HG03097 (cell line): ENCODE data around the gene CDT1.

ENCODE experiments used
- ATAC-seq: cut with Tn5 transposase; IDR thresholded peaks from one replicate; pipeline ENCODE4 v1.9.1; 2021; ENCODE audit not compliant: unreplicated experiment, low FRiP score

CDT1 gene

GRCh38 chr16:88834670-88835069 lies 31.1 kb downstream of the CDT1 start:
- ATAC-seq: no peak

DNA sequence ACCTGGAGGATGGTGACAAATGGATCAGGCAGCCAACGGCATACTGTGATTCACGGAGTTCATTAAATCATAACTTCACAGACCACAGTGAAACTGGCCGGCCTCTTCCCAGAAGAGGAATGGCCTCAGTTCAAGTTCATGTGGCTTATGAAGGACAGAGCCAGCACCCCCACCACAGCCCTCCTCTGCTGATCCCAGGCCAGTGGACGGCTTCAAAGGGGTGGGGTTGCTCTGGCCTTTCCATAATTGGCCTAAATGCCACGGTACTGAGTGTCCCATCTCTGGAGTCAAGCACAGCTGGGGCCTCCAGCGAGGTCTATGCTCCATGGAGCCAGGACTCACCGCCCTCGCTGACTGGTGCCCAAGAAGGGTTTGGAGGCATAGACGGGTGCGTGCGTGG lies 31.8 kb downstream of the CDT1 start:
- no peak for ATAC-seq

DNA sequence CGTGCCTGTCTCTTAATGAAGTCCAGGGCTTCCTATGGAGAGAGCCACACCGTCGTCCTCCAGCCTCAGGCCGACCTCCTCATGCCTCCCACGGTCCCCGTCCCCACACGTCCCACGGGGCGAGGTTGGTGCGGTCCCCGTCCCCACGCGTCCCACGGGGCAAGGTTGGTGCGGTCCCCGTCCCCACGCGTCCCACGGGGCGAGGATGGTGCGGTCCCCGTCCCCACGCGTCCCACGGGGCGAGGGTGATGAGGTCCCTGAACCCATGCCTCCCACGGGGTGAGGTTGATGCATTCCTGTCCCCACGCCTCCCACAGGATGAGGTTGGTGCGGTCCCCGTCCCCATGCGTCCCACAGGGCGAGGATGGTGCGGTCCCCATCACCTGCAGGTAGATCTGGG lies 32.2 kb downstream of the CDT1 start:
- ATAC-seq: no peak

- ATAC-seq: no peak
These were observed 33.2 kb downstream of the CDT1 start for GRCh38 chr16:88836791-88837190.

GRCh38 chr16:88837806-88838205 lies 34.2 kb downstream of the CDT1 start:
- no peak for ATAC-seq

DNA sequence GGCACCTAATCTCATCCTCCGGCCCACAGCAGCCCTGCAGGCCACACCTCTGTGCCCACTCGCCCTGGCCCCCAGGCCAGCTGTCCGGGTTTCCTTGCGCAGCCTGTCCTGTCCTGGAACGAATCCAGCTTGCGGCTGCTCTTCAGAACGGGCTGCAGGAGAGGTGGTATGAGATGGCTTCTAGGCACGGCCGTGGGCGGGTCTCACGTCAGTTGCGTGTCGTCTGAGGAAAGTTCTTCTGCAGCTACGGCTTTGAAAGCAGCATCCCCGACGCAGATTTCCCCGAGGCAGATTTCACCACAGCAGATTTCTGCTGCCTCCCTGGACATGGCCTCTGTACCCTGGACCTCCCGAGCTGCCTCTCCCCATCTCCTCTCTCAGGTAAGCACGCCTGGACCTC lies 35.0 kb downstream of the CDT1 start:
- no peak for ATAC-seq

GRCh38 chr16:88839026-88839529 lies 35.5 kb downstream of the CDT1 start:
- no peak for ATAC-seq

DNA sequence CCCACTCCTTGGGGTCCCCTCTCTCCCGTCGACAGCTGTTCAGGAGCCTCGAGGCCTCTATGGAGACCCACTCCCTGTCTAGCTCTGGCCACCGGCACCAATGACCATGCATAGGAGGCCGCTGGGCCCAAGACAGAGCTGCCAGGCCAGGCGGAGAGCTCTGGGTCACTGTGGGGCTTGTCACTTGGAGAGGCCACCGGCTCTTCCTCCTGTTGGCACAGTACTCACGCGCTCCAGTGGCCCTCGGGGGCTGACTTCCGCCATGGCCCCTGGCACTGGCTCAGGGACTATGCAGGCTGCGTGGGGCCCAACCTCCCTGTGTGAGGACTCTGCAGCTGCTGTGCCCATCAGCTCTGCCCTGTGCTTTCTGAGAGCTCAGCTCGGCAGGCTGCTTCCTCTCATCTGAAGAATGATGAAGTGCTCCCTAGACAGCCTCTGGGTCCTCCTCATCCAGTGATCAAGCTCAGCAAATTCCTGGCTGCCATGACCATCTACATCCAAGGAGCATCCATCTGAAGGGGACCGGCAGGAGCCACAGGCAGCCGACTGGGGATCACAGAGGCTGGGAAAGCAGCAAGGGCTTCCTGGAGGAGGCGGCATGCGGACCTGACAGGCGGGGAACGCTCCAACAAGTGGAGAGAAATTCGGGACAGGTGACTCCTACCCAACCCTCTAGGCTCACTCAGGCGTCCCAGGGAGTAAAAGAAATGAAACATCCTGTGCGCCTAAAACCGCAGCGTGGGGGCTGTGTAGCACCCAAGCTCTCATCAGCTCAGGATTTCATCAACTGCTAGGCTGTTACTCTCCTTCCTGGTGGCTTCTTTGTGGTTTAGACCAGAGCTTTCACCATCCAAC lies 36.4 kb downstream of the CDT1 start:
- ATAC-seq: no peak

- ATAC-seq: no peak
These were observed 37.1 kb downstream of the CDT1 start for GRCh38 chr16:88840600-88841215.

GRCh38 chr16:88841521-88842307 lies 38.1 kb downstream of the CDT1 start:
- no peak for ATAC-seq

GRCh38 chr16:88842308-88842756 lies 38.7 kb downstream of the CDT1 start:
- no peak for ATAC-seq

GRCh38 chr16:88842806-88843205 lies 39.2 kb downstream of the CDT1 start:
- no peak for ATAC-seq

- no peak for ATAC-seq
These were observed 39.7 kb downstream of the CDT1 start for GRCh38 chr16:88843256-88843655.

GRCh38 chr16:88844419-88845036 lies 40.9 kb downstream of the CDT1 start:
- no peak for ATAC-seq

DNA sequence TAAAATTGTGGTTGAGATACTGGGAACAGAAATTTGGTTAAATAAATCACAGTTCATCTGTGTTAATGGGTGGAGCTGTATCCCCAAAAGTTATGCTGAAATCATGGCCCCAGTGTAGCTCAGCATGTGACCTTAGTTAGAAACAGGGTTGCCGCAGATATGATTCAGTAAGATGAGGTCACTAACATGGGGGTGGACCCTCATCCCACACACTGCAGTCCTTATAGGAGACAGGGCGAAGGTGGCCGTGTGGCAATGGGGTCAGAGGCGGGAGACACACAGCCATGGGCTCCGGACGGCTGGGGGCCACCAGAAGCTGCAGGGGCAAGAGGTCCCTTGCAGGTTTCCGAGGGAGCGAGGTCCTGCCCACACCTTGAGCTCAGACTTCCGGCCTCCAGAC lies 42.5 kb downstream of the CDT1 start:
- ATAC-seq: no peak

DNA sequence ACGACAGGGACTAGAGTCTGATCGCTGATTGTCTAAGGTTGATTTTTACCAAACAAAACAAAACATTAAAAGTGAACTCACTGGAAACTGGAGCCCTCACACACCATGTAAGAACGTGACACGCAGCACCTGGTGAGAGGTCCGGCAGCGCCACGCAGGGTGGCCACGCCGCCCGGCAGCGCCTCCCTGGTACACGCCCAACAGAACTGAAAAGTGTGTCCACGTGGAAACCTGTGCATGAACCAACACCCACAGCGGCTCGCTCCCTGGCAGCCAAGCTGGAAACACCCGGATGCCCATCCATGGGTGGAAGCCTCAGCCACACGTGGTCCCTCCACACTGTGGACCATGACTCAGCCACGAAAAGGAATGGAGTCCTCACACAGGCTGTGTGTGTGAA lies 44.1 kb downstream of the CDT1 start:
- no peak for ATAC-seq

GRCh38 chr16:88848557-88848956 lies 45.0 kb downstream of the CDT1 start:
- ATAC-seq: no peak

GRCh38 chr16:88850531-88851199 lies 47.1 kb downstream of the CDT1 start:
- ATAC-seq: no peak

GRCh38 chr16:88851616-88852015 lies 48.0 kb downstream of the CDT1 start:
- no peak for ATAC-seq

- no peak for ATAC-seq
These were observed 49.8 kb downstream of the CDT1 start for GRCh38 chr16:88853325-88853941.
